22Rv1 (cell line): ENCODE measurements around the gene FREY1.
A peak's percentile ranks its signal among the peaks of the same experiment; 100 is the strongest.

Source experiments
- H3K27ac ChIP-seq: fragments of 450-650 bp; 2 replicates; pipeline ENCODE4 v1.5.1; 2017
- ZFX ChIP-seq: fragments of 450-650 bp; IDR thresholded peaks from 2 replicates; pipeline ENCODE4 v1.6.1; 2017; ENCODE audit warnings: antibody characterized with exemption, borderline replicate concordance
- TF ChIP-seq, protein P1 (sequence below): fragments of 450-650 bp; IDR thresholded peaks from 2 replicates; pipeline ENCODE4 v1.5.1; 2017; ENCODE audit warnings: mild to moderate bottlenecking

The FREY1 gene

DNA sequence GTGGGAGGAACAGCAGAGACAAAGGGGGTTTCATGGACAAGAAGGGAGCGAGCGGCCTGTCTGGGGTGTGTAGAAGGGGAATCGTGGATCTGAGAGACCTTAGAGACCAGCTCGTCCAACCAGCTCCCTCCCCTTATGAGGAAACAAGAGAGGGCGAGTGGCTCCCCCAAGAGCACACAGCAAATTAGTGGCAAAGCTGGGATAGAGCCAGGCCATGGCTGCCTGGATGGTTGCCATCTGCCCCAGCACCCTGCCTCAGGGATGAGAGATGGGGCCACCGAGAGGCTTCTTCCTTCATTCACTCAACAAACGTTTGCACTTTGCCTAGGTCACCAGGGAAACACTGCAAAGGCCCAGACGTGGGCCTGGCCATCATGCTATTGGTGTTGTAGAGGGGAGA, 17.5 kb downstream of the FREY1 start:
- TF ChIP-seq ZFX = no peak
- TF ChIP-seq, protein P1, sequence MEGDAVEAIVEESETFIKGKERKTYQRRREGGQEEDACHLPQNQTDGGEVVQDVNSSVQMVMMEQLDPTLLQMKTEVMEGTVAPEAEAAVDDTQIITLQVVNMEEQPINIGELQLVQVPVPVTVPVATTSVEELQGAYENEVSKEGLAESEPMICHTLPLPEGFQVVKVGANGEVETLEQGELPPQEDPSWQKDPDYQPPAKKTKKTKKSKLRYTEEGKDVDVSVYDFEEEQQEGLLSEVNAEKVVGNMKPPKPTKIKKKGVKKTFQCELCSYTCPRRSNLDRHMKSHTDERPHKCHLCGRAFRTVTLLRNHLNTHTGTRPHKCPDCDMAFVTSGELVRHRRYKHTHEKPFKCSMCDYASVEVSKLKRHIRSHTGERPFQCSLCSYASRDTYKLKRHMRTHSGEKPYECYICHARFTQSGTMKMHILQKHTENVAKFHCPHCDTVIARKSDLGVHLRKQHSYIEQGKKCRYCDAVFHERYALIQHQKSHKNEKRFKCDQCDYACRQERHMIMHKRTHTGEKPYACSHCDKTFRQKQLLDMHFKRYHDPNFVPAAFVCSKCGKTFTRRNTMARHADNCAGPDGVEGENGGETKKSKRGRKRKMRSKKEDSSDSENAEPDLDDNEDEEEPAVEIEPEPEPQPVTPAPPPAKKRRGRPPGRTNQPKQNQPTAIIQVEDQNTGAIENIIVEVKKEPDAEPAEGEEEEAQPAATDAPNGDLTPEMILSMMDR = no peak
- H3K27ac ChIP-seq = no peak overlapping the region

DNA sequence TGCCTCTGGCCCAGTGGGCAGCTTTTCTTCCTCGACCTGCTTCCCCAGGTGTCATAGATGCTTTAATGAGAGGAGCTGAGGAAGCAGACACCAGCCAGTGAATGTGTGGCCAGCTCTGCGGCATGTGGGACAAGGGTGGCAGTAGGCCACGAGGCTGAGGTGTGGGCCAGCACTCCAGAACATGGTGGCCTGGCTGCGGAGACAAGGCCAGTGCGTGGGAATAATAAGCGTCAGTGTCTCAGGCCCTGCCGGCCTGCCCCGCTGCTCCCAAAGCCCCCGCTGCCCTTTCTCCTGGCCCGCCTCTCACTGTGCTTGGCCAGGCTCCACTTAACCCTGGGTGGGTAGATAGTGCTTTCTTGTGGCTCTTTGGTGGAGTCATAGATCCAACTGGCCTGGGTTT, 19.5 kb downstream of the FREY1 start:
- H3K27ac ChIP-seq = 0 out of 2 replicates have a peak overlapping the region, but pooled peaks have one; percentile 23
- no peak for TF ChIP-seq ZFX
- TF ChIP-seq, protein P1 = no peak

DNA sequence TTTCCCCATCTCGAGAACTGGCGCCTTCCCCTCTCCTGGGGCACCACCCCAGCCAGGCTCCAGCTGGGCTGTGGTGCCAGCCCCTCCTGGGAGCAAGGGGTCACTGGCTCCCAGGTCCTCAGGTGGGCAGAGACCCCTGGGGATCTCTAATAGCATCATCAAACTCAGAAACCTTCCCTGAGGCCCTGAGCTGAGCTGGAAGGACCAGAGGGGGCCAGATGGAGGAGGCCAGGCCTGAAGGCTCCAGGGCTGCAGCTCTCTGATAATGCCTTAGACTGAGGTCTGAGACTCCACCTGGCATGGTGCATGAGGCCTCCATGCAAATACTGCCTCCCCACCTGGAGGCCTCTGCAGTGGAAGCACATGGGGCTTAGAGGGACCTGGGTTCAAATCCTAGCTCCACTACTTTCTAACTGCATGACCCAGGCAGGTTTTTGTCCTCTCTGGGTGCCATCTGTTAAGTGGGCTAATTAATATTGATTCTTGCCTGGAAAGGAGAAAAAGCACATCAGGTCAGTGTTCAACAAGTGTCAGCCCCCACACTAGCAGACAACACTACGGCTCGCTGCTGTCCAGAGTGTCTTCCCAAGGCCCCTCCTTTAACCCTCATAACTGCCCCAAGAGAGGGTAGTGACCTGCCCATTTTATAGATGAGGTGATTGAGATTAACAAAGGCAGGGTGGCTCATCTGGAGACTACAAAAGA, 20.1 kb downstream of the FREY1 start:
- 0 out of 2 replicates have a peak overlapping the region, but pooled peaks have one; percentile 23 for H3K27ac ChIP-seq
- no peak for TF ChIP-seq ZFX
- TF ChIP-seq, protein P1 = no peak

- peak overlapping the region; percentile 65 for H3K27ac ChIP-seq
- no peak for TF ChIP-seq ZFX
- TF ChIP-seq, protein P1 = no peak
Measured at GRCh38 chr11:45885921-45886721, 20.9 kb downstream of the FREY1 start.

GRCh38 chr11:45885274-45885920, 21.7 kb downstream of the FREY1 start, which contains the start of gene MAPK8IP1:
Gene MAPK8IP1 (plus strand): TSS chr11:45885651. CDS start chr11:45885821, 170 bp downstream.
- H3K27ac ChIP-seq = peak within 1 kb of the TSS; percentile 65
- TF ChIP-seq, protein P1 = peak; percentile 13; the same call in 1 of the 2 replicates
- TF ChIP-seq ZFX = no peak

DNA sequence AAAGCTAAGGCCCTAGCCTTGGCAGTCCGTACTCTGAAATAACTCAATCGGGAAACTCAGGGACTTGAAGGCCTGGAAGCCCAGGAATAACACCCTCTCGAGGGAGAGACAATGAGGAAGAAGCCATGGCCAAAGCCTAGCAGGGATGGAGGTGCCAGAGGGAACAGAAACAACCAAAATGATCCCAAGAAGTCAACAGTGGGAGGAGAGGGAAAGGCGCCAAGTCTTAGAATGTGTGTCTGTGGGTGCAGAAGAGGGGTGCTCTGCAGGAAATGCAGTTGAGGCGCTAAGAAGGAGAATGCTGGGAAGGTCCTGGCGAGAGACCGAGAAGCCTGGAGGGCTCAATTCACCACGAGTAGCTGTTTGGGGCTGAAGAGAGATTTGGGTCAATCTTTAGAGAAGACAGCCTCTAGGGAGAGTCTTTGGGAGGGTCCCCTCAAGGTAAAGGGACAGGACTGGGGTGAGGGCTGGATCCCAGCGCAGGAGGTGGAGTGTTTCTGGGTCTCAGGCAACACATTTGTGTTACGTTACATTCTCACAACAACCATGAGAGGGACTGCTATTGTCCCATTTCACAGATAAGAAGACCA, 22.4 kb downstream of the FREY1 start:
- TF ChIP-seq, protein P1 = no peak
- TF ChIP-seq ZFX = no peak
- peak overlapping the region; percentile 65 for H3K27ac ChIP-seq
